Liver (tissue), 9 donors: ENCODE results near the gene PRG2. TPM values are rescaled to one million over a fixed set of nuclear protein-coding genes. Genes with fewer than 3 reads are reported as not detected.

ENCODE experiments used
- DNase-seq: peaks from one replicate; pipeline ENCODE4 v3.0.0-alpha.2; 2017; ENCODE audit warnings: low spot score
- H3K27ac ChIP-seq, 2 donors: one replicate each; pipeline ENCODE4 v1.7.0; 2013; ENCODE audit warnings: inconsistent platforms in 2 of 2, low read length in 2 of 2, control low read depth in 1 of 2, low read depth in 1 of 2, mild to moderate bottlenecking in 1 of 2
- H3K27me3 ChIP-seq, 4 donors: one replicate each; pipeline versions ENCODE4 v1.6.1 to v1.7.0; 2013; ENCODE audit warnings: low read length in 3 of 4, inconsistent platforms in 1 of 4, mild to moderate bottlenecking in 1 of 4, moderate library complexity in 1 of 4; ENCODE audit not compliant: control insufficient read depth in 4 of 4, insufficient read depth in 4 of 4
- H3K36me3 ChIP-seq, 4 donors: one replicate each; pipeline versions ENCODE4 v1.6.1 to v1.7.0; 2013; ENCODE audit warnings: low read length in 3 of 4, mild to moderate bottlenecking in 3 of 4, low read depth in 1 of 4, moderate library complexity in 1 of 4; ENCODE audit not compliant: control insufficient read depth in 4 of 4, insufficient read depth in 3 of 4
- H3K4me1 ChIP-seq, 4 donors: one replicate each; pipeline versions ENCODE4 v1.6.1 to v1.7.0; 2013; ENCODE audit warnings: low read length in 3 of 4, mild to moderate bottlenecking in 3 of 4, moderate library complexity in 1 of 4; ENCODE audit not compliant: control insufficient read depth in 4 of 4, insufficient read depth in 4 of 4
- H3K4me3 ChIP-seq, 3 donors: one replicate each; pipeline versions ENCODE4 v1.6.1 to v1.7.0; 2013; ENCODE audit warnings: low read length in 3 of 3, control low read depth in 1 of 3, low read depth in 1 of 3, mild to moderate bottlenecking in 1 of 3
- H3K9ac ChIP-seq, 2 donors: one replicate each; pipeline ENCODE4 v1.7.0; 2013; ENCODE audit warnings: low read length in 2 of 2, mild to moderate bottlenecking in 2 of 2, moderate library complexity in 2 of 2, control low read depth in 1 of 2, low read depth in 1 of 2
- H3K9me3 ChIP-seq, 4 donors: one replicate each; pipeline versions ENCODE4 v1.6.1 to v1.7.0; 2013; ENCODE audit warnings: low read length in 3 of 4; ENCODE audit not compliant: control insufficient read depth in 4 of 4
- ATF3 ChIP-seq: IDR thresholded peaks from 2 replicates; pipeline ENCODE4 v1.6.1; 2016; ENCODE audit warnings: antibody characterized with exemption
- EGR1 ChIP-seq, 2 donors: IDR thresholded peaks; 2 replicates each; pipeline ENCODE4 v1.6.1; 2016 to 2018; ENCODE audit warnings: antibody characterized with exemption in 2 of 2, low read depth in 2 of 2
- FOXA1 ChIP-seq: IDR thresholded peaks from 2 replicates; pipeline ENCODE4 v1.6.1; 2016; ENCODE audit warnings: antibody characterized with exemption
- FOXA2 ChIP-seq: IDR thresholded peaks from 2 replicates; pipeline ENCODE4 v1.6.1; 2016; ENCODE audit warnings: antibody characterized with exemption
- GABPA ChIP-seq, 2 donors: IDR thresholded peaks in 1 of 2; conservative IDR thresholded peaks in 1 of 2; 2 replicates each; pipeline ENCODE4 v1.6.1; 2016; ENCODE audit warnings: antibody characterized with exemption in 2 of 2, mild to moderate bottlenecking in 1 of 2, moderate library complexity in 1 of 2
- HNF4G ChIP-seq: IDR thresholded peaks from 2 replicates; pipeline ENCODE4 v1.6.1; 2016; ENCODE audit warnings: antibody characterized with exemption
- NR2F2 ChIP-seq: IDR thresholded peaks from 2 replicates; pipeline ENCODE4 v1.6.1; 2016; ENCODE audit warnings: antibody characterized with exemption
- RAD21 ChIP-seq, 2 donors: IDR thresholded peaks; 2 replicates each; pipeline ENCODE4 v1.6.1; 2016; ENCODE audit warnings: antibody characterized with exemption in 2 of 2, mild to moderate bottlenecking in 2 of 2
- RXRA ChIP-seq, 2 donors: IDR thresholded peaks; 2 replicates each; pipeline ENCODE4 v1.6.1; 2017 to 2018; ENCODE audit warnings: antibody characterized with exemption in 2 of 2, mild to moderate bottlenecking in 1 of 2
- TAF1 ChIP-seq: conservative IDR thresholded peaks from 2 replicates; pipeline ENCODE4 v1.6.1; 2016; ENCODE audit warnings: antibody characterized with exemption, mild to moderate bottlenecking
- YY1 ChIP-seq: IDR thresholded peaks from 2 replicates; pipeline ENCODE4 v1.6.1; 2016; ENCODE audit warnings: antibody characterized with exemption, mild to moderate bottlenecking
- WGBS: extraction: QIAGEN DNeasy Blood & Tissue Kit; methylation state at CpG from one replicate; pipeline ENCODE4 v1.1.7; 2013; 5-methylcytosine and 5-hydroxymethylcytosine counted together
- polyA plus RNA-seq, 2 donors: library from polyadenylated mRNA; stranded (reverse) in 1 of 2; unstranded in 1 of 2; fragments of 200-250 nt in 1 of 2; fragments of >200 nt in 1 of 2; fragmentation: Nextera tagmentation in 1 of 2; extraction: Ambion mirVana in 1 of 2; gene quantifications; one replicate each; pipeline versions ENCODE4 v1.2.1 to v1.2.3, GENCODE V29; 2013 to 2015
- total RNA-seq, 2 donors: library from RNA; depleted of rRNA; stranded (reverse); fragments of >200 nt; gene quantifications; one replicate each; pipeline ENCODE4 v1.2.3, GENCODE V29; 2014
- TF ChIP-seq, protein P1 (sequence below): fragments of 150-350 bp; IDR thresholded peaks from 2 replicates; pipeline ENCODE4 v1.5.1; 2017; ENCODE audit warnings: improper control_type of control experiment, low read depth, low read length; ENCODE audit not compliant: missing input control
- TF ChIP-seq, protein P2 (sequence below): IDR thresholded peaks from 2 replicates; pipeline ENCODE4 v1.6.1; 2016; ENCODE audit warnings: antibody characterized with exemption
- donor health status: healthy.
- donor health status: healthy.
- donor health status: healthy.
- donor health status: healthy.
- donor health status: healthy.

The PRG2 gene
- total and polyA plus RNA-seq, 4 donors, result 0.74 to 24.2 (median 1.2) TPM; not detected in 1

- TF ChIP-seq, protein P1, sequence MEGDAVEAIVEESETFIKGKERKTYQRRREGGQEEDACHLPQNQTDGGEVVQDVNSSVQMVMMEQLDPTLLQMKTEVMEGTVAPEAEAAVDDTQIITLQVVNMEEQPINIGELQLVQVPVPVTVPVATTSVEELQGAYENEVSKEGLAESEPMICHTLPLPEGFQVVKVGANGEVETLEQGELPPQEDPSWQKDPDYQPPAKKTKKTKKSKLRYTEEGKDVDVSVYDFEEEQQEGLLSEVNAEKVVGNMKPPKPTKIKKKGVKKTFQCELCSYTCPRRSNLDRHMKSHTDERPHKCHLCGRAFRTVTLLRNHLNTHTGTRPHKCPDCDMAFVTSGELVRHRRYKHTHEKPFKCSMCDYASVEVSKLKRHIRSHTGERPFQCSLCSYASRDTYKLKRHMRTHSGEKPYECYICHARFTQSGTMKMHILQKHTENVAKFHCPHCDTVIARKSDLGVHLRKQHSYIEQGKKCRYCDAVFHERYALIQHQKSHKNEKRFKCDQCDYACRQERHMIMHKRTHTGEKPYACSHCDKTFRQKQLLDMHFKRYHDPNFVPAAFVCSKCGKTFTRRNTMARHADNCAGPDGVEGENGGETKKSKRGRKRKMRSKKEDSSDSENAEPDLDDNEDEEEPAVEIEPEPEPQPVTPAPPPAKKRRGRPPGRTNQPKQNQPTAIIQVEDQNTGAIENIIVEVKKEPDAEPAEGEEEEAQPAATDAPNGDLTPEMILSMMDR, result no peak
- TF ChIP-seq, protein P2, sequence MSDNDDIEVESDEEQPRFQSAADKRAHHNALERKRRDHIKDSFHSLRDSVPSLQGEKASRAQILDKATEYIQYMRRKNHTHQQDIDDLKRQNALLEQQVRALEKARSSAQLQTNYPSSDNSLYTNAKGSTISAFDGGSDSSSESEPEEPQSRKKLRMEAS, result no peak
- no peak for TF ChIP-seq FOXA1
- TF ChIP-seq GABPA (IDR thresholded peaks at IDR 0.05 in 1 of 2, conservative IDR thresholded peaks at IDR 0.05 in 1 of 2), result no peak
- no peak for TF ChIP-seq NR2F2
- TF ChIP-seq TAF1, result no peak
- TF ChIP-seq EGR1 (IDR thresholded peaks at IDR 0.05; ENCODE audit: low read depth in 2 of 2), result no peak
- TF ChIP-seq RAD21 (IDR thresholded peaks at IDR 0.05), result no peak
- TF ChIP-seq YY1, result no peak
Observed at GRCh38 chr11:57357856-57358255, 32.6 kb downstream of the PRG2 start (continued).

GRCh38 chr11:57357310-57357709 lies 33.1 kb downstream of the PRG2 start:
- DNase-seq, result no peak
- Histone ChIP-seq H3K4me3 (no peak overlapping the region), H3K27me3 (no peaks in the 10 kb centered on the region), H3K27ac (no peak overlapping the region), H3K4me1 (peaks cover 0 to 9% (median 2%) of the 10 kb centered on the region in 4 donors), H3K9me3 (no peaks in the 10 kb centered on the region), H3K9ac (no peak overlapping the region), H3K36me3 (no peaks in the 10 kb centered on the region)
- WGBS, result 95% methylated on average over 3 of the region's 3 CpGs
- TF ChIP-seq NR2F2 (no peak), FOXA2 (no peak), RXRA (IDR thresholded peaks at IDR 0.05) (no peak), ATF3 (no peak), HNF4G (no peak), YY1 (no peak), EGR1 (IDR thresholded peaks at IDR 0.05; ENCODE audit: low read depth in 2 of 2) (no peak)
- TF ChIP-seq, protein P1, result no peak

DNA sequence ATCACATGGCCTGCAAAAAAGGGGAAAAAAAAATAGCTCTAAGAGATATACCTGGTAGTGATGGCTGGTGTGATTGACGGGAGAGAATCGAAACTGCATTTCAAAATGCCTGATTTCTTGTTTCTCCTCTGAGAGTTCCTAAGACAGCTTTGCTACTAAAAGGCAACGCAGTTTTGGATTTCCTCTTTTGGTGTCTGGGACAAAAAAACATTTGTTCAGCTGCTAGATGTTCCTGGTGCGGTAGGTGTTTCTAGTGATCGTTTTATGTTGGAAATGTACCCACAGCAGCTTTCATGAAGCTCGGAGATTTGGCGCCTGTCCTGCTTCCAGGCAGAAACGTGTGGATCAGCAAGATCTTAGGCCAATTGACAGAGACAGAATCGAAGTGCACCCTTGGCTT lies 34.2 kb downstream of the PRG2 start:
- DNase-seq, result no peak
- peaks cover 0 to 2% (median 0%) of the 10 kb centered on the region in 4 donors for H3K9me3 ChIP-seq
- peak overlapping the region; percentile 11 to 66 (median 42) for H3K4me3 ChIP-seq
- H3K9ac ChIP-seq, result peak overlapping the region in 1 of 2 donors; percentile 65
- TF ChIP-seq EGR1 (IDR thresholded peaks at IDR 0.05; ENCODE audit: low read depth in 2 of 2) (no peak), YY1 (peak; percentile 52)
- H3K4me1 ChIP-seq, result peaks cover 0 to 9% (median 2%) of the 10 kb centered on the region in 4 donors
- 37% methylated on average over 9 of the region's 9 CpGs for WGBS
- no peaks in the 10 kb centered on the region for H3K36me3 ChIP-seq
- peak overlapping the region; percentile 19 to 60 for H3K27ac ChIP-seq
- no peaks in the 10 kb centered on the region for H3K27me3 ChIP-seq
